ELR (cell line): ENCODE data around the gene SASH3.

Source experiments
- DNase-seq: peaks from one replicate; pipeline ENCODE4 v3.0.0-alpha.2; 2015; ENCODE audit warnings: low read depth

The SASH3 gene

GRCh38 chrX:129808829-129809796 lies 29.4 kb downstream of the SASH3 start:
- DNase-seq = peak; percentile 51

- no peak for DNase-seq
These were observed 34.1 kb downstream of the SASH3 start for GRCh38 chrX:129813662-129814368.

- no peak for DNase-seq
These were observed 38.4 kb downstream of the SASH3 start for GRCh38 chrX:129818123-129818522.

- DNase-seq = peak; percentile 57
These were observed 43.4 kb downstream of the SASH3 start for GRCh38 chrX:129823115-129823514.

- no peak for DNase-seq
These were observed 43.8 kb downstream of the SASH3 start for GRCh38 chrX:129823522-129823921.

- DNase-seq = no peak
These were observed 44.9 kb downstream of the SASH3 start for GRCh38 chrX:129824620-129825019.

GRCh38 chrX:129825746-129826505 lies 46.2 kb downstream of the SASH3 start:
- no peak for DNase-seq

GRCh38 chrX:129830494-129830893 lies 50.7 kb downstream of the SASH3 start:
- no peak for DNase-seq

GRCh38 chrX:129831091-129831885 lies 51.5 kb downstream of the SASH3 start:
- no peak for DNase-seq

GRCh38 chrX:129833153-129833990 lies 53.6 kb downstream of the SASH3 start:
- DNase-seq = peak; percentile 54

- DNase-seq = no peak
These were observed 57.1 kb downstream of the SASH3 start for GRCh38 chrX:129836827-129837226.

- DNase-seq = no peak
These were observed 60.6 kb downstream of the SASH3 start for GRCh38 chrX:129840344-129840743.

- DNase-seq = peak; percentile 37
These were observed 62.9 kb downstream of the SASH3 start for GRCh38 chrX:129842510-129843208.

- no peak for DNase-seq
These were observed 63.4 kb downstream of the SASH3 start for GRCh38 chrX:129843209-129843458.

- DNase-seq = peak; percentile 88
These were observed 63.9 kb downstream of the SASH3 start, which contains the start of gene ZDHHC9 for GRCh38 chrX:129843459-129844306. Gene ZDHHC9 (minus strand): TSS chrX:129843886. CDS start chrX:129841945, 1,941 bp downstream.
